Neural cell (in vitro differentiated cells): ENCODE measurements around the gene FASTKD1.

Experiments used
- EZH2 ChIP-seq: fragments of 200-600, 300-800 bp; shearing (Covaris generic), sonication (generic); IDR thresholded peaks from 2 replicates; pipeline ENCODE4 v1.6.1; 2014; ENCODE audit warnings: antibody characterized with exemption, low read length, borderline replicate concordance, mild to moderate bottlenecking; ENCODE audit not compliant: insufficient read depth, poor library complexity, severe bottlenecking
- RAD21 ChIP-seq: fragments of 450-650 bp; conservative IDR thresholded peaks from 2 replicates; pipeline ENCODE4 v1.6.1; 2014; ENCODE audit warnings: antibody characterized with exemption, mild to moderate bottlenecking, moderate library complexity
- REST ChIP-seq: IDR thresholded peaks from 2 replicates; pipeline ENCODE4 v1.6.1; 2012; ENCODE audit warnings: borderline replicate concordance
- TF ChIP-seq, protein P1 (sequence below): fragments of 450-650 bp; IDR thresholded peaks from 2 replicates; pipeline ENCODE4 v1.5.1; 2014; ENCODE audit warnings: antibody characterized with exemption, mild to moderate bottlenecking, moderate library complexity; ENCODE audit not compliant: poor library complexity, severe bottlenecking

- TF ChIP-seq, protein P1, sequence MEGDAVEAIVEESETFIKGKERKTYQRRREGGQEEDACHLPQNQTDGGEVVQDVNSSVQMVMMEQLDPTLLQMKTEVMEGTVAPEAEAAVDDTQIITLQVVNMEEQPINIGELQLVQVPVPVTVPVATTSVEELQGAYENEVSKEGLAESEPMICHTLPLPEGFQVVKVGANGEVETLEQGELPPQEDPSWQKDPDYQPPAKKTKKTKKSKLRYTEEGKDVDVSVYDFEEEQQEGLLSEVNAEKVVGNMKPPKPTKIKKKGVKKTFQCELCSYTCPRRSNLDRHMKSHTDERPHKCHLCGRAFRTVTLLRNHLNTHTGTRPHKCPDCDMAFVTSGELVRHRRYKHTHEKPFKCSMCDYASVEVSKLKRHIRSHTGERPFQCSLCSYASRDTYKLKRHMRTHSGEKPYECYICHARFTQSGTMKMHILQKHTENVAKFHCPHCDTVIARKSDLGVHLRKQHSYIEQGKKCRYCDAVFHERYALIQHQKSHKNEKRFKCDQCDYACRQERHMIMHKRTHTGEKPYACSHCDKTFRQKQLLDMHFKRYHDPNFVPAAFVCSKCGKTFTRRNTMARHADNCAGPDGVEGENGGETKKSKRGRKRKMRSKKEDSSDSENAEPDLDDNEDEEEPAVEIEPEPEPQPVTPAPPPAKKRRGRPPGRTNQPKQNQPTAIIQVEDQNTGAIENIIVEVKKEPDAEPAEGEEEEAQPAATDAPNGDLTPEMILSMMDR: no peak
- TF ChIP-seq REST: no peak
- no peak for TF ChIP-seq RAD21
- no peak for TF ChIP-seq EZH2
These were observed 61.1 kb downstream of the FASTKD1 start for GRCh38 chr2:169512525-169512924.
